CD4-positive, alpha-beta T cell (primary cell): ENCODE data around the gene TAS2R42. TPM values are rescaled to one million over a fixed set of nuclear protein-coding genes. Genes with fewer than 3 reads are reported as not detected.

Source experiments
- ATAC-seq: fragments of 200-7000 bp; cut with Tn5 transposase; one replicate; pipeline ENCODE4 v1.10.0; 2022; ENCODE audit warnings: mild to moderate bottlenecking; ENCODE audit not compliant: poor library complexity
- CTCF ChIA-PET: fragments of 350-600 bp; sonication (Branson Sonifier 250); formaldehyde crosslinking; loops from one replicate; lab custom pipeline; 2021; ENCODE audit warnings: antibody characterized with exemption, inconsistent platforms; lab: Charles Lee
- POLR2A ChIA-PET: fragments of 350-600 bp; sonication (Branson Sonifier 250); formaldehyde crosslinking; loops from one replicate; lab custom pipeline; 2021; ENCODE audit warnings: antibody characterized with exemption, inconsistent platforms; lab: Charles Lee
- DNase-seq, 14 experiments: peaks; one replicate each; pipeline ENCODE4 v3.0.0-alpha.2; 2013 to 2020; ENCODE audit warnings: mixed read lengths in 2 of 14
- H3K27ac ChIP-seq, 2 donors: one replicate each; pipeline versions ENCODE4 v1.5.1 to v1.7.0; 2013; ENCODE audit warnings: low read length in 2 of 2, low read depth in 1 of 2, mild to moderate bottlenecking in 1 of 2
- H3K27me3 ChIP-seq, 2 experiments: 1 replicate in 1 of 2; 2 replicates in 1 of 2; pipeline versions ENCODE4 v1.6.1 to v1.7.0; 2013; ENCODE audit warnings: low read length in 2 of 2, control low read depth in 1 of 2, mild to moderate bottlenecking in 1 of 2, moderate library complexity in 1 of 2; ENCODE audit not compliant: insufficient read depth in 2 of 2, control insufficient read depth in 1 of 2
- H3K36me3 ChIP-seq: one replicate; pipeline ENCODE4 v1.6.1; 2013; ENCODE audit warnings: low read length, control low read depth; ENCODE audit not compliant: insufficient read depth
- H3K4me1 ChIP-seq: one replicate; pipeline ENCODE4 v1.6.1; 2013; ENCODE audit warnings: low read length, control low read depth; ENCODE audit not compliant: insufficient read depth
- H3K4me3 ChIP-seq: one replicate; pipeline ENCODE4 v1.5.1; 2013; ENCODE audit warnings: mild to moderate bottlenecking, low read length, moderate library complexity
- H3K9me3 ChIP-seq, 2 experiments: 1 replicate in 1 of 2; 2 replicates in 1 of 2; pipeline versions ENCODE4 v1.6.1 to v1.7.0; 2013; ENCODE audit warnings: low read length in 2 of 2, mild to moderate bottlenecking in 2 of 2, control low read depth in 1 of 2, moderate library complexity in 1 of 2; ENCODE audit not compliant: control insufficient read depth in 1 of 2, insufficient read depth in 1 of 2
- H3K27ac Mint-ChIP-seq: one replicate; pipeline ENCODE4 v1.8.0; 2020; ENCODE audit warnings: mixed read lengths
- H3K27me3 Mint-ChIP-seq: one replicate; pipeline ENCODE4 v1.8.0; 2021; ENCODE audit warnings: mixed read lengths
- H3K36me3 Mint-ChIP-seq: one replicate; pipeline ENCODE4 v1.8.0; 2021; ENCODE audit warnings: low read depth, mixed read lengths
- H3K4me1 Mint-ChIP-seq: one replicate; pipeline ENCODE4 v1.8.0; 2021; ENCODE audit warnings: low read depth, mixed read lengths
- H3K4me3 Mint-ChIP-seq: one replicate; pipeline ENCODE4 v1.8.0; 2020; ENCODE audit warnings: mild to moderate bottlenecking, mixed read lengths
- H3K9me3 Mint-ChIP-seq: one replicate; pipeline ENCODE4 v1.8.0; 2020; ENCODE audit warnings: mixed read lengths
- CTCF ChIP-seq: fragments of 200-600 bp; IDR thresholded peaks from one replicate; pipeline ENCODE4 v1.8.0; 2022; ENCODE audit warnings: antibody characterized with exemption, mild to moderate bottlenecking
- intact Hi-C, 2 experiments: fragments of 100-400 bp; cut with DNase I in 1 of 2; cut with micrococcal nuclease in 1 of 2; formaldehyde crosslinking; loops; one replicate each; pipeline versions ENCODE4 v1.15.1 to v1.9.0; 2023 to 2025; cut with DNase I, micrococcal nuclease
- total RNA-seq, 174 experiments: library from RNA in 2 of 174; stranded (reverse) in 2 of 174; gene quantifications; one replicate each; pipeline ENCODE4 v1.2.3 and lab custom pipeline; 2021 to 2026

TAS2R42 gene
- total RNA-seq, 2 experiments from 2014 or later = not detected

DNA sequence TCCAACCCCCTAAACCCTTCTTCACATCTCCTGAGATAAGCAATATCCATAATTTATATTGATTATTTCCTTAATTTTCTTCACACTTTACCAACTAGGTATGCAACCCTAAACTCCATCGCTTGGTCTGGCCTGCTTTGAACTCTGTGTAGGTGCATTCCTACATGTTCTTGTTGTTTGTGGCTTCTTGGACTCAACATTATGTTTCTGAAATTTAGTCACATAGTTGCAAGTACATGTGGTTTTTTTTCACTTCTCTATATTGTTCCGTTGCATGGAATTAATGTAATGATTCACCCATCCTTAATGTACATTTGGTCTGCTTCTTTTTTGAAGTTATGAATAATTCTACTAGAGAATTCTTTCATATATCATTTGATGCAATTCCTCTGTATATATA lies 50.7 kb downstream of the TAS2R42 start:
- H3K27me3 Mint-ChIP-seq = no peaks in the 10 kb centered on the region
- no peak overlapping the region for H3K27ac Mint-ChIP-seq
- H3K36me3 ChIP-seq = no peaks in the 10 kb centered on the region
- TF ChIP-seq CTCF = no peak
- ChIA-PET POLR2A (no interaction called here), CTCF (no interaction called here)
- H3K4me1 ChIP-seq = no peaks in the 10 kb centered on the region
- peaks cover 36% of the 10 kb centered on the region for H3K36me3 Mint-ChIP-seq
- no peaks in the 10 kb centered on the region for H3K9me3 ChIP-seq
- DNase-seq = no peak
- no peak overlapping the region for H3K4me3 Mint-ChIP-seq
- intact Hi-C loops = no loop called here
- H3K27me3 ChIP-seq = no peaks in the 10 kb centered on the region
- H3K4me1 Mint-ChIP-seq = peaks cover 61% of the 10 kb centered on the region
- no peak for ATAC-seq
- no peak overlapping the region for H3K4me3 ChIP-seq
- no peaks in the 10 kb centered on the region for H3K9me3 Mint-ChIP-seq
- no peak overlapping the region for H3K27ac ChIP-seq

Other genes with a start within 250 kb of the TAS2R42 start
- 1 to 10 TPM in 1 of 2 experiments, under 1 TPM in 1; 0.91 to 1.1 TPM for gene TAS2R14, start 247.7 kb downstream of the TAS2R42 start, total RNA-seq
- gene TAS2R50, start 200.0 kb downstream of the TAS2R42 start, total RNA-seq = under 1 TPM; 0.36 to 0.67 TPM
- 1 to 10 TPM in 1 of 2 experiments, under 1 TPM in 1; 0.75 to 1.0 TPM for gene TAS2R20, start 188.6 kb downstream of the TAS2R42 start, total RNA-seq
- 1 to 10 TPM in 1 of 2 experiments, under 1 TPM in 1; 0.71 to 1.2 TPM for gene TAS2R19, start 164.3 kb downstream of the TAS2R42 start, total RNA-seq
- gene TAS2R31, start 155.5 kb downstream of the TAS2R42 start, total RNA-seq = 1 to 10 TPM; 1.7 to 1.9 TPM
- gene TAS2R46, start 124.6 kb downstream of the TAS2R42 start, total RNA-seq = 1 to 10 TPM; 1.5 to 1.6 TPM
- gene TAS2R43, start 94.6 kb downstream of the TAS2R42 start, total RNA-seq = 1 to 10 TPM; 2.3 to 3.1 TPM
- gene TAS2R30, start 52.3 kb downstream of the TAS2R42 start, total RNA-seq = 1 to 10 TPM; 4.9 to 5.6 TPM
- gene SMIM10L1, start 15.7 kb downstream of the TAS2R42 start, total RNA-seq = 1 to 10 TPM; 9.0 to 9.6 TPM
- gene PRB3, start 82.8 kb upstream of the TAS2R42 start, total RNA-seq = not detected
- gene PRB4, start 123.5 kb upstream of the TAS2R42 start, total RNA-seq = not detected
- not detected for gene PRB2, start 208.6 kb upstream of the TAS2R42 start, total RNA-seq